Smooth muscle cell (in vitro differentiated cells): ENCODE data around the gene GDPD4. TPM values are rescaled to one million over a fixed set of nuclear protein-coding genes. Genes with fewer than 3 reads are reported as not detected.

Experiments
- DNase-seq: peaks from one replicate; lab custom pipeline; 2025; ENCODE audit not compliant: unreplicated experiment; lab: John Stamatoyannopoulos, UW
- H2AFZ ChIP-seq: fragments of 200-600 bp; sonication (generic); 2 replicates; pipeline ENCODE4 v1.6.0; 2016; ENCODE audit warnings: antibody characterized with exemption, low read depth, mild to moderate bottlenecking
- H3F3A ChIP-seq: fragments of 200-600 bp; sonication (generic); 2 replicates; pipeline ENCODE4 v1.6.0; 2017; ENCODE audit warnings: antibody characterized with exemption, low read depth
- H3K27ac ChIP-seq: fragments of 200-600 bp; sonication (generic); 2 replicates; pipeline ENCODE4 v1.5.1; 2016; ENCODE audit warnings: low read depth, mild to moderate bottlenecking
- H3K27me3 ChIP-seq: fragments of 200-600 bp; sonication (generic); 2 replicates; pipeline ENCODE4 v1.6.1; 2016; ENCODE audit warnings: low read depth, mild to moderate bottlenecking
- H3K36me3 ChIP-seq: fragments of 200-600 bp; sonication (generic); 2 replicates; pipeline ENCODE4 v1.5.1; 2016; ENCODE audit warnings: low read depth
- H3K4me1 ChIP-seq: fragments of 200-600 bp; sonication (generic); 2 replicates; pipeline ENCODE4 v1.5.1; 2016; ENCODE audit warnings: low read depth
- H3K4me2 ChIP-seq: fragments of 200-600 bp; sonication (generic); 2 replicates; pipeline ENCODE4 v1.6.0; 2016; ENCODE audit warnings: mild to moderate bottlenecking
- H3K4me3 ChIP-seq: fragments of 200-600 bp; sonication (generic); 2 replicates; pipeline ENCODE4 v1.5.1; 2016; ENCODE audit warnings: mild to moderate bottlenecking
- H3K79me2 ChIP-seq: fragments of 200-600 bp; sonication (generic); 2 replicates; pipeline ENCODE4 v1.6.0; 2016; ENCODE audit warnings: low read depth, mild to moderate bottlenecking
- H3K9ac ChIP-seq: fragments of 200-600 bp; sonication (generic); 2 replicates; pipeline ENCODE4 v1.6.0; 2016; ENCODE audit warnings: low read depth
- H3K9me3 ChIP-seq: fragments of 200-600 bp; sonication (generic); replicated peaks from 2 replicates; pipeline ENCODE4 v1.5.1; 2016; ENCODE audit warnings: low read depth
- H4K20me1 ChIP-seq: fragments of 200-600 bp; sonication (generic); 2 replicates; pipeline ENCODE4 v1.6.0; 2016; ENCODE audit warnings: low read depth
- WGBS: methylation state at CpG from one replicate; pipeline ENCODE4 v1.1.7; 2016; ENCODE audit warnings: low lambda C conversion rate; 5-methylcytosine and 5-hydroxymethylcytosine counted together
- polyA plus RNA-seq: library from polyadenylated mRNA; unstranded; fragments of >200 nt; fragmentation: Nextera tagmentation; extraction: Ambion mirVana; gene quantifications from 2 replicates; pipeline ENCODE4 v1.2.1, GENCODE V29; 2016
- total RNA-seq: library from RNA; depleted of rRNA; stranded (reverse); fragments of >200 nt; gene quantifications from 2 replicates; pipeline ENCODE4 v1.2.3, GENCODE V29; 2014
- TF ChIP-seq, protein P1 (sequence below): fragments of 200-600 bp; sonication (generic); IDR thresholded peaks from 2 replicates; pipeline ENCODE4 v1.5.1; 2017; ENCODE audit warnings: borderline replicate concordance, mild to moderate bottlenecking, antibody characterized with exemption; ENCODE audit not compliant: insufficient read depth, poor library complexity, severe bottlenecking

The GDPD4 gene
- total and polyA plus RNA-seq, 2 experiments from 2014 or later = not detected

DNA sequence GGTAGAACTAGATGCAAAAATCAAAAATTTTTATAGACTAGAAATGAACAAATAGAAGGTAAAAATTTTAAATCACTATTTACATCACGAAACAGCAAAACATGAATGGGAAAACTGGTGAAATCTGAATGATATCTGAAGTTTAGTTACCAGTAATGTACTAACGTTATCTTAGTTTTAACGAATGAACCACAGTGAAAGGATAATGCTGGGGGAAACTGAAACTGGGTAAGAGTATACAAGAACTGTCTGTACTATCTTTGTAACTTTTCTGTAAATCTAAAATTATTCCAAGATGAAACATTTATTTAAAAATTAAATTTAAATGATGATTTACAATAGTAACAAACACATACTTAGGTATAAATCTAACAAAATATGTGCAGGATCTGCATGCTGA is 7.4 kb downstream of the GDPD4 start:
- Histone ChIP-seq H4K20me1 (no peaks in the 10 kb centered on the region), H3K36me3 (no peaks in the 10 kb centered on the region), H3K4me2 (no peak overlapping the region), H3K9ac (no peak overlapping the region), H2AFZ (no peak overlapping the region), H3K9me3 (no peaks in the 10 kb centered on the region), H3F3A (no peaks in the 10 kb centered on the region), H3K27ac (no peak overlapping the region), H3K4me1 (no peaks in the 10 kb centered on the region), H3K79me2 (no peaks in the 10 kb centered on the region), H3K27me3 (no peaks in the 10 kb centered on the region), H3K4me3 (no peak overlapping the region)
- no peak for DNase-seq
- WGBS = 90% methylated on average over 3 of the region's 3 CpGs
- TF ChIP-seq, protein P1, sequence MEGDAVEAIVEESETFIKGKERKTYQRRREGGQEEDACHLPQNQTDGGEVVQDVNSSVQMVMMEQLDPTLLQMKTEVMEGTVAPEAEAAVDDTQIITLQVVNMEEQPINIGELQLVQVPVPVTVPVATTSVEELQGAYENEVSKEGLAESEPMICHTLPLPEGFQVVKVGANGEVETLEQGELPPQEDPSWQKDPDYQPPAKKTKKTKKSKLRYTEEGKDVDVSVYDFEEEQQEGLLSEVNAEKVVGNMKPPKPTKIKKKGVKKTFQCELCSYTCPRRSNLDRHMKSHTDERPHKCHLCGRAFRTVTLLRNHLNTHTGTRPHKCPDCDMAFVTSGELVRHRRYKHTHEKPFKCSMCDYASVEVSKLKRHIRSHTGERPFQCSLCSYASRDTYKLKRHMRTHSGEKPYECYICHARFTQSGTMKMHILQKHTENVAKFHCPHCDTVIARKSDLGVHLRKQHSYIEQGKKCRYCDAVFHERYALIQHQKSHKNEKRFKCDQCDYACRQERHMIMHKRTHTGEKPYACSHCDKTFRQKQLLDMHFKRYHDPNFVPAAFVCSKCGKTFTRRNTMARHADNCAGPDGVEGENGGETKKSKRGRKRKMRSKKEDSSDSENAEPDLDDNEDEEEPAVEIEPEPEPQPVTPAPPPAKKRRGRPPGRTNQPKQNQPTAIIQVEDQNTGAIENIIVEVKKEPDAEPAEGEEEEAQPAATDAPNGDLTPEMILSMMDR = no peak

DNA sequence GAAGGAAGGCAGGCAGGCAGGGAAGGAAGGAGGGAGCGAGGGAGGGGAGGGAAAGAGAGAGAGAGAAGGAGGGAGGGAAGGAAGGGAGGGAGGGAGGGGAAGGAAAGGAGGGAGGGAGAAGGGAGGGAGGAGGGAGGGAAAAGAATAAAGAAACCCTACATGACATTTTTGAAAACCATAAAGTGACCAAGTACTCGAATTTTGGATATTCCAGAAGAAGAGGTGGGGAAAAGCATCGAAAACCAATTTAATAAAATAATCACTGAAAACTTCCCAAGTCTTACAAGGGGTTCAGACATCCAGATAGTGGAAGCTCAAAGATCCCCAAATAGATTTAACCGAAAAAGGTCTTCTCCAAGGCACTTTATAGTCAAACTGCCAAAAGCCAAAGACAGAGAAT is 11.7 kb downstream of the GDPD4 start:
- no peak overlapping the region for H3K4me2 ChIP-seq
- H3K9me3 ChIP-seq = no peaks in the 10 kb centered on the region
- H2AFZ ChIP-seq = no peak overlapping the region
- no peak overlapping the region for H3K4me3 ChIP-seq
- H3K36me3 ChIP-seq = no peaks in the 10 kb centered on the region
- no peaks in the 10 kb centered on the region for H3K27me3 ChIP-seq
- H3K9ac ChIP-seq = no peak overlapping the region
- WGBS = 88% methylated on average over 3 of the region's 4 CpGs
- no peaks in the 10 kb centered on the region for H3K79me2 ChIP-seq
- DNase-seq = no peak
- TF ChIP-seq, protein P1 = no peak
- H3K4me1 ChIP-seq = no peaks in the 10 kb centered on the region
- no peak overlapping the region for H3K27ac ChIP-seq
- H4K20me1 ChIP-seq = no peaks in the 10 kb centered on the region
- no peaks in the 10 kb centered on the region for H3F3A ChIP-seq

- TF ChIP-seq, protein P1 = no peak
- H3K27ac ChIP-seq = no peak overlapping the region
- no peaks in the 10 kb centered on the region for H3K36me3 ChIP-seq
- WGBS = 43% methylated on average over 5 of the region's 5 CpGs
- H3K4me3 ChIP-seq = no peak overlapping the region
- H3K4me2 ChIP-seq = no peak overlapping the region
- DNase-seq = no peak
- no peaks in the 10 kb centered on the region for H3F3A ChIP-seq
- no peaks in the 10 kb centered on the region for H3K9me3 ChIP-seq
- H2AFZ ChIP-seq = no peak overlapping the region
- no peak overlapping the region for H3K9ac ChIP-seq
- H3K79me2 ChIP-seq = no peaks in the 10 kb centered on the region
- H3K27me3 ChIP-seq = no peaks in the 10 kb centered on the region
- H3K4me1 ChIP-seq = no peaks in the 10 kb centered on the region
- H4K20me1 ChIP-seq = no peaks in the 10 kb centered on the region
These were observed 13.7 kb downstream of the GDPD4 start for GRCh38 chr11:77287615-77288273.

GRCh38 chr11:77287136-77287535 is 14.3 kb downstream of the GDPD4 start:
- DNase-seq = no peak
- Histone ChIP-seq H3K9ac (no peak overlapping the region), H3K27me3 (no peaks in the 10 kb centered on the region), H3K4me2 (no peak overlapping the region), H2AFZ (no peak overlapping the region), H3K79me2 (no peaks in the 10 kb centered on the region), H3K4me1 (no peaks in the 10 kb centered on the region), H3F3A (no peaks in the 10 kb centered on the region), H3K27ac (no peak overlapping the region), H3K4me3 (no peak overlapping the region), H4K20me1 (no peaks in the 10 kb centered on the region), H3K9me3 (no peaks in the 10 kb centered on the region), H3K36me3 (no peaks in the 10 kb centered on the region)
- 77% methylated on average over 3 of the region's 3 CpGs for WGBS
- TF ChIP-seq, protein P1 = no peak
